PFSK-1 (cell line): ENCODE data around the gene L3MBTL4.

Experiments used
- FOXP2 ChIP-seq: optimal IDR thresholded peaks from 2 replicates; pipeline ENCODE3; 2011; ENCODE audit warnings: borderline replicate concordance, control low read depth, inconsistent platforms; ENCODE audit not compliant: insufficient read depth; ENCODE audit errors: extremely low read length, extremely low read depth
- POLR2AphosphoS5 ChIP-seq: IDR thresholded peaks from 2 replicates; pipeline ENCODE4 v1.6.1; 2012; ENCODE audit warnings: low read depth, mild to moderate bottlenecking, control low read depth, low read length, moderate library complexity
- SIN3A ChIP-seq: IDR thresholded peaks from 2 replicates; pipeline ENCODE4 v1.6.1; 2012; ENCODE audit warnings: mild to moderate bottlenecking, low read length, moderate library complexity, borderline replicate concordance; ENCODE audit not compliant: insufficient read depth
- TAF1 ChIP-seq: IDR thresholded peaks from 2 replicates; pipeline ENCODE4 v1.6.1; 2012; ENCODE audit warnings: low read length, control low read depth, borderline replicate concordance; ENCODE audit not compliant: insufficient read depth
- TF ChIP-seq, protein P1 (sequence below), 2 experiments: IDR thresholded peaks; 2 replicates each; pipeline versions ENCODE4 v1.6.1 to v1.8.0; 2011 to 2012; ENCODE audit warnings: low read depth in 2 of 2, low read length in 2 of 2, control low read depth in 1 of 2, inconsistent platforms in 1 of 2, mild to moderate bottlenecking in 1 of 2, moderate library complexity in 1 of 2; ENCODE audit not compliant: insufficient read depth in 1 of 2

L3MBTL4 gene

DNA sequence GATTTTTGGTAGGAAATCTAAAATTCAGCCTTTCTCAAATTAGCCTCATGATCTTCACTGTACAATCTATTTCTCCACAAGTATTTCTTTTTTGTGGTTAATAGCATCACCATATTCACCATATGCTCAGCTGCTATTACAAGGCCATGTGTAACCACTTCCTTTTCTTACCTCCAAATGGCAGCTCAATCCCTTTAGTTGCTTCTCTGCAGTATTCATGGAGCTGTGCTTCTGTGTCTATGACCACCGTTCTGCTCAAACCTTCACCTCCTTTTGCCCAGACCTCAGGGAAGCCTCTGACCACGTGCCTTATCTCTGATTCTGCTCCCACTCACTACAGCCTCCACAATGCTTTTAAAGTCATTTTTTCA is 392.7 kb downstream of the L3MBTL4 start:
- no peak for TF ChIP-seq POLR2AphosphoS5
- TF ChIP-seq, protein P1, sequence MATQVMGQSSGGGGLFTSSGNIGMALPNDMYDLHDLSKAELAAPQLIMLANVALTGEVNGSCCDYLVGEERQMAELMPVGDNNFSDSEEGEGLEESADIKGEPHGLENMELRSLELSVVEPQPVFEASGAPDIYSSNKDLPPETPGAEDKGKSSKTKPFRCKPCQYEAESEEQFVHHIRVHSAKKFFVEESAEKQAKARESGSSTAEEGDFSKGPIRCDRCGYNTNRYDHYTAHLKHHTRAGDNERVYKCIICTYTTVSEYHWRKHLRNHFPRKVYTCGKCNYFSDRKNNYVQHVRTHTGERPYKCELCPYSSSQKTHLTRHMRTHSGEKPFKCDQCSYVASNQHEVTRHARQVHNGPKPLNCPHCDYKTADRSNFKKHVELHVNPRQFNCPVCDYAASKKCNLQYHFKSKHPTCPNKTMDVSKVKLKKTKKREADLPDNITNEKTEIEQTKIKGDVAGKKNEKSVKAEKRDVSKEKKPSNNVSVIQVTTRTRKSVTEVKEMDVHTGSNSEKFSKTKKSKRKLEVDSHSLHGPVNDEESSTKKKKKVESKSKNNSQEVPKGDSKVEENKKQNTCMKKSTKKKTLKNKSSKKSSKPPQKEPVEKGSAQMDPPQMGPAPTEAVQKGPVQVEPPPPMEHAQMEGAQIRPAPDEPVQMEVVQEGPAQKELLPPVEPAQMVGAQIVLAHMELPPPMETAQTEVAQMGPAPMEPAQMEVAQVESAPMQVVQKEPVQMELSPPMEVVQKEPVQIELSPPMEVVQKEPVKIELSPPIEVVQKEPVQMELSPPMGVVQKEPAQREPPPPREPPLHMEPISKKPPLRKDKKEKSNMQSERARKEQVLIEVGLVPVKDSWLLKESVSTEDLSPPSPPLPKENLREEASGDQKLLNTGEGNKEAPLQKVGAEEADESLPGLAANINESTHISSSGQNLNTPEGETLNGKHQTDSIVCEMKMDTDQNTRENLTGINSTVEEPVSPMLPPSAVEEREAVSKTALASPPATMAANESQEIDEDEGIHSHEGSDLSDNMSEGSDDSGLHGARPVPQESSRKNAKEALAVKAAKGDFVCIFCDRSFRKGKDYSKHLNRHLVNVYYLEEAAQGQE (IDR thresholded peaks at IDR 0.05; ENCODE audit: insufficient read depth in 1 of 2, low read depth in 2 of 2, low read length in 2 of 2): no peak
- TF ChIP-seq SIN3A: no peak
- TF ChIP-seq TAF1: no peak
- no peak for TF ChIP-seq FOXP2

DNA sequence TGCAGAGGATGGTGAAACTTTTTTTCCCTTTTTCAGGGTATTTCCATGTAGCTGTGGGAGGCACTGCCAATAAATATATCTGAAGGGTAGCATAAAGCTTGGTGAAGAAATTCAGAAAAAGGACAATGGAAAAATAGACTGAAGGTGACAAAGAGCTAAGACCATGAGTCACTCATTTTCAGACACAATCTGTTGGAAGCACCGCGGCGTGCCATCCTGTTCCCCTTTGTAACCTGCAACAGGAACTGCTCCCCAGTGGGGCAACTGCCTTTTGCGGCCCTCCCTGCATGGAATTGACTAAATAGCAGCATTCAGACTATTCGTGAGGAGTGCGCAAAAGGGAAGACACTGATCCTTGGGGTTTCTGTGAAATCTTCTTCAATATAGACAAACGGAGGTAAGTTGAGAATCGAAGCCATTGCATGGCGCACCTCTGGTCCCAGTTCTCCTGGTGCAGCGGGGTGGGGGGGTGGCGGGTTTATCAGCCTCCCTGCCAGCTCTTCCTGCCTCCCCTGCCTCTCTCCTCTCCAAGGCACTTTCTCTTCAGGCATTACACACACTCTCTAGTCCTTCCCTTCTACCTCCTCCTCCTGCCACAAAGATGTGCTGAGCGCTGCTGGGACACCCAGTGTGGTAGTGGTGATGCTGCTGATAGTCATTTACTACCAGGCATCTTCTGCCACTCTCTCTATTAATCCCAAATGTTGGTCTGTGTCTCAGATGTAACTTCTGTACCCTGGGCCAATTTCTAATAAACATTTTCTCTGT is 393.2 kb downstream of the L3MBTL4 start:
- TF ChIP-seq POLR2AphosphoS5: no peak

DNA sequence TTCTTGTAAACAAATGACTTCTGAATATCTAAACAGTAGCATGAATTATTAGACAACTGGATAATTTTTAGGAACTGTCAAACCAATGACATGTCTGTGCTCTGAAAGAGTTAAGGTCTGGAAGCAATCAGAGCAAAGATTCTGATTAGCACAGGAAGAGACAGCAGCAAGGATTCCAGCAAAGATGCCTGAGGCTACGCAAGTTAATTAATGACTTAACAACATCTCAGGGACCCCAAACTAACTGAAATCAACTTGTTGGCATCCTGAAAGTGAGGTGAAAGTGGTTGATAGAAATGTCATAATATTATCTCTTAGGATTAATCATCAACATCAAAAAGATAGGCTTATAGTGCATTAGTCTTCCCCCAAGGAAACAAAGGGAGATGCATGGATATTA is 396.0 kb downstream of the L3MBTL4 start:
- TF ChIP-seq POLR2AphosphoS5 (no peak), FOXP2 (no peak), TAF1 (no peak), SIN3A (no peak)
- TF ChIP-seq, protein P1 (IDR thresholded peaks at IDR 0.05; ENCODE audit: insufficient read depth in 1 of 2, low read depth in 2 of 2, low read length in 2 of 2): no peak

DNA sequence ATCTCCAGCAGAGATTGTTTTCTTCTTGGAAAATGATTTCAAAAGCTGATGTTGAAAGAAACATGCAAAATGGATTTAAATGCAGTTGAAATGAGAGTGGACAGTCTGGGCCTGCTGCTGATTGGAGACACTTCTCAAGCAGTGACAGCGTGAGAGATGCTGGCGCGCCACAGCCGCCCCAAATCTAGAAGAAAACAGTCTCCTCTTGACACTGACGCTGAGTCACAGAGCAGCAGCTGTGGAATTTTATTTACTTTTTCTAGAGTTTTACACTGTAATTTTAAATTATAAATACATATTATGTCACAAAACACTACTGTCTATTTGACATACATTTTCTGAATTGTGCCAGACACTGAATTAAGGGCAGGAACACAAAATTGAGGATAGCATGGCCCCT is 397.5 kb downstream of the L3MBTL4 start:
- TF ChIP-seq FOXP2 (no peak), SIN3A (no peak), POLR2AphosphoS5 (no peak), TAF1 (no peak)
- TF ChIP-seq, protein P1 (IDR thresholded peaks at IDR 0.05; ENCODE audit: insufficient read depth in 1 of 2, low read depth in 2 of 2, low read length in 2 of 2): no peak

DNA sequence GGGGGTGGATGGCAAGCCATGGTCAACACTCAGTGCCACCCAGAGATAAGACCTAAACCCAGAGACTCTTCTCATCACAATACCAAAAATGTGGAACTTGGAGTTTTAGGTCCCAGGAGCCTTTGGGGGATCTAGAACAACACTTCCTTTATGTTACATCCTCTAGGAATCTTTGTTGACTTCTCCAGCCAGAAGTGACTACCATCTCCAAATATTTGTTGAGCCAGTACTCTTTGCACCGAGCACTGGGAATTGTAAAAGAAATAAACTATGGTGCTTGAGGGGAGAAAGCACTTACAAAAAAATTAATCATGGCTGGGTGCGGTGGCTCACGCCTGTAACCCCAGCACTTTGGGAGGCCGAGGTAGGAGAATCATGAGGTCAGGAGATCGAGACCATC is 399.3 kb downstream of the L3MBTL4 start:
- TF ChIP-seq SIN3A (no peak), TAF1 (no peak), POLR2AphosphoS5 (no peak), FOXP2 (no peak)
- TF ChIP-seq, protein P1 (IDR thresholded peaks at IDR 0.05; ENCODE audit: insufficient read depth in 1 of 2, low read depth in 2 of 2, low read length in 2 of 2): no peak
